ENCODE results near the gene FASTKD1. TPM values are rescaled to one million over a fixed set of nuclear protein-coding genes. Genes with fewer than 3 reads are reported as not detected.

Gene FASTKD1
- polyA plus RNA-seq, 3 donors = 9.1 to 16.9 (median 14.3) TPM

DNA sequence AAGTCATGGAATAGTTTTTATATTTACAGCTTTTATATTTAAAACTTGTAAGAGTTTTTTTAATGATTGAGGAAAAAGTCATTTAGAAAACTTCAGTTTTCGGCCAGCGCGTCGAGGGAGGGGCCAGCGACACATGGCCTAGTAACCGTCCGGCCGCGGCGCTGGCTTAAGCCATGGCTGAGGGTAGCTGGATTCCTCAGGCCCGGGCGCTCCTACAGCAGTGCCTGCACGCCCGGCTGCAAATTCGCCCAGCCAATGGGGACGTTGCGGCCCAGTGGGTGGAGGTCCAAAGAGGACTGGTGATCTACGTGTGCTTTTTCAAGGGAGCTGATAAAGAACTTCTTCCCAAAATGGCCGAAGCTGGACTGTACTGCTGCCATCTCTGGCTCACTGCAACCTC, 69.0 kb downstream of the FASTKD1 start:
- H3K79me2 ChIP-seq (ENCODE audit: insufficient read depth, low read length) = no peaks in the 10 kb centered on the region
- Mint-ChIP-seq H3K27me3 (ENCODE audit: low read depth in 3 of 3) (no peaks in the 10 kb centered on the region), H3K9me3 (peaks cover 0 to 11% (median 8%) of the 10 kb centered on the region in 7 donors), H3K4me3 (no peak overlapping the region), H3K36me3 (peaks cover 0 to 6% of the 10 kb centered on the region in 2 donors), H3K4me1 (no peaks in the 10 kb centered on the region), H3K27ac (no peak overlapping the region)
- 100% methylated on average over 7 of the region's 19 CpGs for WGBS (ENCODE audit: insufficient coverage)
- no peak overlapping the region for H3K4me2 ChIP-seq (replicated peaks; ENCODE audit: extremely low read depth, low read length, poor library complexity, severe bottlenecking)
- H3K27me3 ChIP-seq (ENCODE audit: control insufficient read depth in 2 of 2, insufficient read depth in 2 of 2, low read length in 2 of 2) = no peaks in the 10 kb centered on the region
- H3K4me3 ChIP-seq (replicated peaks in 1 of 3; ENCODE audit: low read depth in 2 of 3, low read length in 3 of 3) = no peak overlapping the region
- H2AFZ ChIP-seq (ENCODE audit: insufficient read depth, low read depth, low read length, poor library complexity, severe bottlenecking) = no peak overlapping the region
- TF ChIP-seq, protein P1, sequence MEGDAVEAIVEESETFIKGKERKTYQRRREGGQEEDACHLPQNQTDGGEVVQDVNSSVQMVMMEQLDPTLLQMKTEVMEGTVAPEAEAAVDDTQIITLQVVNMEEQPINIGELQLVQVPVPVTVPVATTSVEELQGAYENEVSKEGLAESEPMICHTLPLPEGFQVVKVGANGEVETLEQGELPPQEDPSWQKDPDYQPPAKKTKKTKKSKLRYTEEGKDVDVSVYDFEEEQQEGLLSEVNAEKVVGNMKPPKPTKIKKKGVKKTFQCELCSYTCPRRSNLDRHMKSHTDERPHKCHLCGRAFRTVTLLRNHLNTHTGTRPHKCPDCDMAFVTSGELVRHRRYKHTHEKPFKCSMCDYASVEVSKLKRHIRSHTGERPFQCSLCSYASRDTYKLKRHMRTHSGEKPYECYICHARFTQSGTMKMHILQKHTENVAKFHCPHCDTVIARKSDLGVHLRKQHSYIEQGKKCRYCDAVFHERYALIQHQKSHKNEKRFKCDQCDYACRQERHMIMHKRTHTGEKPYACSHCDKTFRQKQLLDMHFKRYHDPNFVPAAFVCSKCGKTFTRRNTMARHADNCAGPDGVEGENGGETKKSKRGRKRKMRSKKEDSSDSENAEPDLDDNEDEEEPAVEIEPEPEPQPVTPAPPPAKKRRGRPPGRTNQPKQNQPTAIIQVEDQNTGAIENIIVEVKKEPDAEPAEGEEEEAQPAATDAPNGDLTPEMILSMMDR (IDR thresholded peaks at IDR 0.05) = no peak
- no peaks in the 10 kb centered on the region for H4K20me1 ChIP-seq (ENCODE audit: insufficient read depth, low read length)
- no peaks in the 10 kb centered on the region for H3K36me3 ChIP-seq (replicated peaks in 1 of 2; ENCODE audit: control insufficient read depth in 1 of 2, insufficient read depth in 2 of 2, low read length in 2 of 2)
- H3K9me3 ChIP-seq (replicated peaks in 1 of 2; ENCODE audit: control insufficient read depth in 1 of 2, insufficient read depth in 1 of 2, low read length in 2 of 2) = peaks cover 0 to 4% of the 10 kb centered on the region in 2 donors
- no peak overlapping the region for H3K9ac ChIP-seq (ENCODE audit: insufficient read depth, low read length, poor library complexity, severe bottlenecking)
- H3K4me1 ChIP-seq (ENCODE audit: control insufficient read depth in 1 of 2, insufficient read depth in 2 of 2, low read length in 2 of 2) = no peaks in the 10 kb centered on the region
- intact Hi-C loops (cut with micrococcal nuclease) = no loop called here
- no peak overlapping the region for H3K27ac ChIP-seq (ENCODE audit: low read depth in 1 of 2, low read length in 2 of 2)
- DNase-seq = no peak

DNA sequence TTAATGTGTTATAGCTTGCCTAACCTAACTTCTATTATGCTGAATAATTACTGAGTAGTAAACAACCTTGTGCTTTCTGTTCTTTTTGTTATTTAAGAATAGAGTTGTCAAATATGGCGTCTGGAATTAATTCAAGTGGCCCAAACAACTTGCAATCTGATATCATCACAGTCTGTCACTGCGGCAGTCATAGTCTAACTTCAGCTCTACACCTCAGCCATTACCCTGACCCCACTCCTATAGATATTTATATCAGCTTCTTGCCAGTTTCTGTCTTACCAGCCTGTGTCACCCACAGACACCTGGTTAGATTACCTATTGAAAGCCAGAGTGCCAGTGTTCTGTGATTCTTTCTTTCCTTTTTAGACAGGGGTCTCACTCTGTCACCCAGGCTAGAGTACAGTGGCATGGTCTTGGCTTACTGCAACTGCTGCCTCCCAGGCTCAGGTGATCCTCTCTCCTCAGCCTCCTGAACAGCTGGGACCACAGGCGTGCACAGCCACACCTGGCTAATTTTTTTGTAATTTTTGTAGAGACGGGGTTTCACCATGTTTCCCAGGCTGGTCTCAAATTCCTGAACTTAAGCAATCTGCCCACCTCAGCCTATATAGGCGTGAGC, 78.2 kb downstream of the FASTKD1 start:
- Histone ChIP-seq H4K20me1 (ENCODE audit: insufficient read depth, low read length) (no peaks in the 10 kb centered on the region), H3K27me3 (ENCODE audit: control insufficient read depth in 2 of 2, insufficient read depth in 2 of 2, low read length in 2 of 2) (no peaks in the 10 kb centered on the region), H3K9me3 (replicated peaks in 1 of 2; ENCODE audit: control insufficient read depth in 1 of 2, insufficient read depth in 1 of 2, low read length in 2 of 2) (no peaks in the 10 kb centered on the region), H2AFZ (ENCODE audit: insufficient read depth, low read depth, low read length, poor library complexity, severe bottlenecking) (no peak overlapping the region), H3K27ac (ENCODE audit: low read depth in 1 of 2, low read length in 2 of 2) (no peak overlapping the region), H3K9ac (ENCODE audit: insufficient read depth, low read length, poor library complexity, severe bottlenecking) (no peak overlapping the region), H3K79me2 (ENCODE audit: insufficient read depth, low read length) (no peaks in the 10 kb centered on the region), H3K4me1 (ENCODE audit: control insufficient read depth in 1 of 2, insufficient read depth in 2 of 2, low read length in 2 of 2) (no peaks in the 10 kb centered on the region), H3K36me3 (replicated peaks in 1 of 2; ENCODE audit: control insufficient read depth in 1 of 2, insufficient read depth in 2 of 2, low read length in 2 of 2) (no peaks in the 10 kb centered on the region), H3K4me2 (replicated peaks; ENCODE audit: extremely low read depth, low read length, poor library complexity, severe bottlenecking) (no peak overlapping the region), H3K4me3 (replicated peaks in 1 of 3; ENCODE audit: low read depth in 2 of 3, low read length in 3 of 3) (no peak overlapping the region)
- intact Hi-C loops (cut with micrococcal nuclease) = no loop called here
- Mint-ChIP-seq H3K4me3 (no peak overlapping the region), H3K27me3 (ENCODE audit: low read depth in 3 of 3) (no peaks in the 10 kb centered on the region), H3K36me3 (no peaks in the 10 kb centered on the region), H3K27ac (no peak overlapping the region), H3K9me3 (no peaks in the 10 kb centered on the region), H3K4me1 (no peaks in the 10 kb centered on the region)
- DNase-seq = no peak
- TF ChIP-seq, protein P1 (IDR thresholded peaks at IDR 0.05) = no peak
- WGBS (ENCODE audit: insufficient coverage) = 100% methylated on average over 1 of the region's 5 CpGs

Measured in CD14-positive monocyte (primary cell).